GM12874 (cell line): Measurements from ENCODE around the gene ACE.

Experiments used
- TF ChIP-seq, protein P1 (sequence below): IDR thresholded peaks from 2 replicates; pipeline ENCODE4 v1.5.1; 2011; ENCODE audit warnings: low read depth, mild to moderate bottlenecking, control low read depth, low read length, moderate library complexity; ENCODE audit not compliant: insufficient read depth

Gene ACE

DNA sequence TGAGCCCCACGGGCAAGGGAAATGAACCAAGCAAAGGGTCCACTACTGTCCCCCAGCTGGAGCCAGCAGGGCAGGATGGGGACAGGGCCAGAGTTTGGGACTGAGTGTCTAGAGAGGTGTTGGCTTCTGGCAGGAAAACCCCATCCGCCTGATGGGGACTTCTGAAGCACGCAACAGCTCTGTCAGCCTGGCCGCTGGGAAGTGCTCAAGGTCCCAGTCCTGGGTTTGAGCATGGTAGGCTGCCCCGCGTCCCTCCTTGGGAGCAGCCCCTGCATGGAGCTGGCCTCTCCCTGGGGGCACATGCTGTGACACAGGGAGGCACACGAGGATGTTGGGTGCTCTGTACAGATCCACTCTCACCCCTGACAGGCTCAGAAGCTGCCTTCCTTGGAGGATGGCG lies 14.6 kb downstream of the ACE start:
- TF ChIP-seq, protein P1, sequence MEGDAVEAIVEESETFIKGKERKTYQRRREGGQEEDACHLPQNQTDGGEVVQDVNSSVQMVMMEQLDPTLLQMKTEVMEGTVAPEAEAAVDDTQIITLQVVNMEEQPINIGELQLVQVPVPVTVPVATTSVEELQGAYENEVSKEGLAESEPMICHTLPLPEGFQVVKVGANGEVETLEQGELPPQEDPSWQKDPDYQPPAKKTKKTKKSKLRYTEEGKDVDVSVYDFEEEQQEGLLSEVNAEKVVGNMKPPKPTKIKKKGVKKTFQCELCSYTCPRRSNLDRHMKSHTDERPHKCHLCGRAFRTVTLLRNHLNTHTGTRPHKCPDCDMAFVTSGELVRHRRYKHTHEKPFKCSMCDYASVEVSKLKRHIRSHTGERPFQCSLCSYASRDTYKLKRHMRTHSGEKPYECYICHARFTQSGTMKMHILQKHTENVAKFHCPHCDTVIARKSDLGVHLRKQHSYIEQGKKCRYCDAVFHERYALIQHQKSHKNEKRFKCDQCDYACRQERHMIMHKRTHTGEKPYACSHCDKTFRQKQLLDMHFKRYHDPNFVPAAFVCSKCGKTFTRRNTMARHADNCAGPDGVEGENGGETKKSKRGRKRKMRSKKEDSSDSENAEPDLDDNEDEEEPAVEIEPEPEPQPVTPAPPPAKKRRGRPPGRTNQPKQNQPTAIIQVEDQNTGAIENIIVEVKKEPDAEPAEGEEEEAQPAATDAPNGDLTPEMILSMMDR: no peak

DNA sequence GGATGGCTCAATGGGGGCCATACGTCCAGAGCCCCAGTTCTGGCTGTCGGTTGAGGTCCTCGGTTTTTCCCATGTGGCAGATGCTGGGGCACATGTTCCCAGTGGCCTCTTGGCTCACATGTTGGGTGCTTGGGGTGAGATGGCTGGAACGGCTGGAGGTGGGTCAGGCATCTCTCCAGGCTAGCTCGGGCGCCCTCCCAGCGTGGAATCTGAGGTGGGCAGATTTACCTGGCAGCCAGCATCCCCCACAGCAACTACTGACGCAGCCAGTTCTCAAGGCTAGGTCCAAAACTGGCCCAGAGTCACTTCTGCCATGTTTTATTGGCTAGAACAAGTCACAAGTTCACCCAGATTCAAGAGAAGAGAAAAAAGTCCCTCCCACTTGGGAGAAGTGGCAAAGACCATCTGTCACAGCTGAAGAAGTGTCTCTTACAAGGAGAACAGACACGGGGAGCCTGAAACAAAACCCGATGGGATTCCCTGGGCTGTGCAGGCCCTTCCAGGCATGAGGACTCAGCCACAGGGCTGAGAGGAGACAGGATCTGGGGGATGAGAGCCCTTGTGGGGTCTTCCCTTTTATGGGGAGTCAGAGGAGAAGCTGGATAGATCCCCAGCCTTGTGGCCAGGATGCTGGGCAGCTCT lies 15.2 kb downstream of the ACE start:
- TF ChIP-seq, protein P1: no peak

DNA sequence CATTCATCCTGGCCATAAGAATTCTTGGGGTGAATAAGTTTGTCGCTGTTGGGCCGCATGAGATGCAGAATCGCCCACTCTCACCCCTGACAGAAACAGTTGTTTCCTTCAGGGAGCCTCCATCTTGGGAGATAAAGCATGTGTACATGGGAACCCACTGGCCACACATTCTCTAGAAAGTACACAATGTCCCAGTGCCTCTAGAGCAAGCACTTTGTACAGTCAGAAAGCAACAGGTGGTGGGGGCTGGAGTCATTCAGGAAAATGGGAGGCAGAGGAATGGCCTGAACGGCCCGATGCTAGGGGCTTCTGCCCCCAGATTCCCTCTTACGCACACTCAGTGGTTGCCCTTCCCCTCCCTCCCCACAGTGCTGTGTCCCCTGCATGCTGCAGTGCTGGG lies 16.1 kb downstream of the ACE start:
- TF ChIP-seq, protein P1: no peak

DNA sequence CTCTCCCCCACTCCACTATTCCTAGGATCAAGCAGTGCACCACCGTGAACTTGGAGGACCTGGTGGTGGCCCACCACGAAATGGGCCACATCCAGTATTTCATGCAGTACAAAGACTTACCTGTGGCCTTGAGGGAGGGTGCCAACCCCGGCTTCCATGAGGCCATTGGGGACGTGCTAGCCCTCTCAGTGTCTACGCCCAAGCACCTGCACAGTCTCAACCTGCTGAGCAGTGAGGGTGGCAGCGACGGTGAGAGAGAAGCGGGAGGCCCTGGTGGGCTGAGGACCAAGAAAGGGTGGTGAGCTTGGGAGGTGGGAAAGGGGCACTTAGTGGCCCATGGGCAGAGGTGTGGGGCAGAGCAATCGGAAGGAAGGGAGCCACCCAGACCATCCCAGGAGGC lies 16.6 kb downstream of the ACE start:
- TF ChIP-seq, protein P1: no peak

DNA sequence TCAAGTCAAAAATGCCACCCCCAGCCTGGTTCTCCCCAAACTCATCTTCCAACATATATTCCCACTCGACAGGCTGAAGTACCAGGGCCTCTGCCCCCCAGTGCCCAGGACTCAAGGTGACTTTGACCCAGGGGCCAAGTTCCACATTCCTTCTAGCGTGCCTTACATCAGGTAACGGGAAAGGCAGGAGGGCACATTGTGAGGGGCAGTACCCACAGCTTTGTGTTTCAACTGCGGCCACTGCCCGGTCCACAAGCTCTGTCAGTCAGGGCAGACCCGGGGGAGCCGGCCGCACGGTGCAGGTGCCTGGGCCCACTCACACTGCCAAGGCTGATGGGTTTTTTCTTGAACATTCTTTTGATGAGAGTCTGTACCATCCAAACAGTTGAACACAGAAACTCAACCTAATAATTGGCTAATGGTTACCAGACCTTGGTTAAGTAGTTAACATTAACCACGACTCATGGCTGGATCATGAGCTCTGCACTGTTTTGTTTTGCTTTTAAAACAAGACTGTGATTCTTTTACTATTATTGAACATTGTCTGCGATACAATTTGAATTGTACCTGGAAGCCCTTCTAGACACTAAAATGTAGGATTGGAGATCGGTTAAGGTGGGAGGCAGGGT lies 17.6 kb downstream of the ACE start:
- TF ChIP-seq, protein P1: no peak

DNA sequence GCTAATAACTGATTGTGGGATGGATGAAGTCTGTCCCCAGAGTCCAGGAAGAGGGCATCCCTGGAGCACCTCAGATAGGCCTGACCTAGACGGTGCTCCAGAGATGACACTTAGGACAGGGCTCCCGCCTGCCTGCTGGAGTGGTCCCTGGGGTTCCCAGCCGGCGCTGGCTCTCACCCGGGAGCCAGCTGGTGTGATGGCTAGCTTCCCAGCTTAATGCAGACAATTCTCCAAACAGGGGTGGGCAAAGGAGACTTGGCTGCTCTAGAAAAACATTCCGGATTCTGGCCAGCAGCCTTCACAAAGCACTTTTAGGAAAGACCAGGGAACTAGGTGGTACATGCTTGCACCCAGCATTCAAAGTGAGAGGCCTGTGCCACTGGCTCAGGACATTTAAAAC lies 18.6 kb downstream of the ACE start:
- TF ChIP-seq, protein P1: no peak

DNA sequence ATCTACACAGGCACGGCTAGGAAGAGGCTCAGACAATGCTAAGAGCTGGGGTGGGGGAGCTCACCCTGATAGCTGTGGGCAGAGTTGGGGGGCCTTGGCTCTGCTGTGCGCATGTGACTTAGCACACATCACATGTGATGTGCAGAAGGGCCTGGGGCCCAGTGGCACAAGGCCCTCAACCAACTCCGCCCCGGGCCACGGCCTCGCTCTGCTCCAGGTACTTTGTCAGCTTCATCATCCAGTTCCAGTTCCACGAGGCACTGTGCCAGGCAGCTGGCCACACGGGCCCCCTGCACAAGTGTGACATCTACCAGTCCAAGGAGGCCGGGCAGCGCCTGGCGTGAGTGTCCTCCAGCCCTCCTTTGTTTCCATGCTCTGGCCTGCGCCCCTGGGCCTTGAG lies 19.3 kb downstream of the ACE start:
- TF ChIP-seq, protein P1: no peak
